HG03457 (cell line): ENCODE data around the gene GUK1.
"Not testable (repeated sequence)": the region's sequence is repeated elsewhere in the genome, so short reads cannot be mapped to it uniquely, and the experiment has no call there.

Experiments used
- ATAC-seq: cut with Tn5 transposase; IDR thresholded peaks from one replicate; pipeline ENCODE4 v1.9.1; 2021; ENCODE audit warnings: moderate number of reproducible peaks; ENCODE audit not compliant: unreplicated experiment

The GUK1 gene

GRCh38 chr1:228175316-228176023 is 35.4 kb downstream of the GUK1 start:
- ATAC-seq = no peak

- no peak for ATAC-seq
These were observed 35.9 kb downstream of the GUK1 start for GRCh38 chr1:228176024-228176395.

GRCh38 chr1:228176461-228177182 is 36.5 kb downstream of the GUK1 start:
- ATAC-seq = no peak

GRCh38 chr1:228177183-228177475 is 37.0 kb downstream of the GUK1 start:
- no peak for ATAC-seq

GRCh38 chr1:228177721-228178710 is 37.9 kb downstream of the GUK1 start:
- ATAC-seq = no peak

GRCh38 chr1:228178737-228179684 is 38.9 kb downstream of the GUK1 start:
- ATAC-seq = no peak

- ATAC-seq = no peak
These were observed 40.3 kb downstream of the GUK1 start for GRCh38 chr1:228180271-228180958.

- ATAC-seq = no peak
These were observed 41.0 kb downstream of the GUK1 start for GRCh38 chr1:228180959-228181644.

- ATAC-seq = no peak
These were observed 41.6 kb downstream of the GUK1 start for GRCh38 chr1:228181645-228182034.

GRCh38 chr1:228182296-228183030 is 42.4 kb downstream of the GUK1 start:
- no peak for ATAC-seq

- no peak for ATAC-seq
These were observed 44.1 kb downstream of the GUK1 start for GRCh38 chr1:228184152-228184551.

- no peak for ATAC-seq
These were observed 45.5 kb downstream of the GUK1 start for GRCh38 chr1:228185641-228185965.

- not testable (repeated sequence) for ATAC-seq
These were observed 48.2 kb downstream of the GUK1 start for GRCh38 chr1:228188249-228188648.

GRCh38 chr1:228190182-228190581 is 50.1 kb downstream of the GUK1 start:
- no peak for ATAC-seq

GRCh38 chr1:228190778-228191177 is 50.7 kb downstream of the GUK1 start:
- no peak for ATAC-seq

GRCh38 chr1:228194436-228194835 is 54.4 kb downstream of the GUK1 start:
- no peak for ATAC-seq

- ATAC-seq = no peak
These were observed 55.1 kb downstream of the GUK1 start for GRCh38 chr1:228194921-228195812.
